ENCODE measurements around the gene VTI1A.

The VTI1A gene

GRCh38 chr10:112790921-112791320, 343.9 kb downstream of the VTI1A start:
- Histone ChIP-seq H3K36me3 (ENCODE audit: control insufficient read depth, insufficient read depth, low read length) (no peaks in the 10 kb centered on the region), H3K9me3 (ENCODE audit: control insufficient read depth, low read length) (no peaks in the 10 kb centered on the region), H3K4me2 (ENCODE audit: low read length) (no peak overlapping the region), H3K27ac (no peak overlapping the region), H3K79me2 (no peaks in the 10 kb centered on the region), H2AFZ (no peak overlapping the region), H3K4me3 (ENCODE audit: low read depth, low read length) (no peak overlapping the region), H3K27me3 (ENCODE audit: control insufficient read depth, insufficient read depth, low read length) (no peaks in the 10 kb centered on the region), H3K9ac (no peak overlapping the region), H3K4me1 (no peaks in the 10 kb centered on the region)
- no peak for TF ChIP-seq CTCF (IDR thresholded peaks at IDR 0.05)

- H2AFZ ChIP-seq: no peak overlapping the region
- no peaks in the 10 kb centered on the region for H3K27me3 ChIP-seq (ENCODE audit: control insufficient read depth, insufficient read depth, low read length)
- H3K79me2 ChIP-seq: no peaks in the 10 kb centered on the region
- no peak overlapping the region for H3K4me3 ChIP-seq (ENCODE audit: low read depth, low read length)
- no peak for TF ChIP-seq CTCF (IDR thresholded peaks at IDR 0.05)
- H3K27ac ChIP-seq: no peak overlapping the region
- H3K4me1 ChIP-seq: no peaks in the 10 kb centered on the region
- H3K36me3 ChIP-seq (ENCODE audit: control insufficient read depth, insufficient read depth, low read length): no peaks in the 10 kb centered on the region
- no peak overlapping the region for H3K4me2 ChIP-seq (ENCODE audit: low read length)
- no peak overlapping the region for H3K9ac ChIP-seq
- H3K9me3 ChIP-seq (ENCODE audit: control insufficient read depth, low read length): no peaks in the 10 kb centered on the region
Measured at GRCh38 chr10:112791447-112791846, 344.4 kb downstream of the VTI1A start.

GRCh38 chr10:112792487-112793201, 345.6 kb downstream of the VTI1A start:
- Histone ChIP-seq H3K27ac (no peak overlapping the region), H3K4me2 (ENCODE audit: low read length) (no peak overlapping the region), H3K79me2 (no peaks in the 10 kb centered on the region), H3K36me3 (ENCODE audit: control insufficient read depth, insufficient read depth, low read length) (no peaks in the 10 kb centered on the region), H3K9me3 (ENCODE audit: control insufficient read depth, low read length) (no peaks in the 10 kb centered on the region), H3K4me1 (no peaks in the 10 kb centered on the region), H3K9ac (no peak overlapping the region), H2AFZ (no peak overlapping the region), H3K27me3 (ENCODE audit: control insufficient read depth, insufficient read depth, low read length) (no peaks in the 10 kb centered on the region), H3K4me3 (ENCODE audit: low read depth, low read length) (no peak overlapping the region)
- no peak for TF ChIP-seq CTCF (IDR thresholded peaks at IDR 0.05)

- H3K9ac ChIP-seq: no peak overlapping the region
- no peak overlapping the region for H3K27ac ChIP-seq
Measured at GRCh38 chr10:112793202-112793921, 346.3 kb downstream of the VTI1A start.

More at GRCh38 chr10:112793202-112793921, 346.3 kb downstream of the VTI1A start:
- Histone ChIP-seq H3K4me3 (ENCODE audit: low read depth, low read length) (no peak overlapping the region), H3K9me3 (ENCODE audit: control insufficient read depth, low read length) (no peaks in the 10 kb centered on the region), H3K36me3 (ENCODE audit: control insufficient read depth, insufficient read depth, low read length) (no peaks in the 10 kb centered on the region), H2AFZ (no peak overlapping the region), H3K79me2 (no peaks in the 10 kb centered on the region), H3K4me2 (ENCODE audit: low read length) (no peak overlapping the region), H3K4me1 (no peaks in the 10 kb centered on the region), H3K27me3 (ENCODE audit: control insufficient read depth, insufficient read depth, low read length) (no peaks in the 10 kb centered on the region)
- TF ChIP-seq CTCF (IDR thresholded peaks at IDR 0.05): no peak
